Amniotic epithelial cell (primary cell): ENCODE measurements around the gene COL6A1.

Source experiments
- DNase-seq: peaks from one replicate; pipeline ENCODE4 v3.0.0-alpha.2; 2010; ENCODE audit warnings: low read depth

Gene COL6A1

GRCh38 chr21:45994086-45994661, 12.6 kb downstream of the COL6A1 start:
- no peak for DNase-seq

GRCh38 chr21:45994759-45995685, 13.5 kb downstream of the COL6A1 start:
- DNase-seq = no peak

GRCh38 chr21:45995686-45996179, 14.2 kb downstream of the COL6A1 start:
- peak; percentile 28 for DNase-seq

- DNase-seq = no peak
These were observed 15.0 kb downstream of the COL6A1 start for GRCh38 chr21:45996311-45997204.

- no peak for DNase-seq
These were observed 15.6 kb downstream of the COL6A1 start for GRCh38 chr21:45997205-45997494.

- DNase-seq = no peak
These were observed 16.1 kb downstream of the COL6A1 start for GRCh38 chr21:45997495-45998275.

GRCh38 chr21:45998276-45998701, 16.7 kb downstream of the COL6A1 start:
- DNase-seq = no peak

- DNase-seq = no peak
These were observed 17.5 kb downstream of the COL6A1 start for GRCh38 chr21:45998871-45999580.

- no peak for DNase-seq
These were observed 18.1 kb downstream of the COL6A1 start for GRCh38 chr21:45999581-46000181.

GRCh38 chr21:46000182-46000730, 18.7 kb downstream of the COL6A1 start:
- no peak for DNase-seq

- DNase-seq = no peak
These were observed 19.4 kb downstream of the COL6A1 start for GRCh38 chr21:46000731-46001641.

- DNase-seq = no peak
These were observed 20.5 kb downstream of the COL6A1 start for GRCh38 chr21:46001821-46002681.

- DNase-seq = no peak
These were observed 21.4 kb downstream of the COL6A1 start for GRCh38 chr21:46002841-46003574.

- no peak for DNase-seq
These were observed 22.0 kb downstream of the COL6A1 start for GRCh38 chr21:46003575-46004007.

GRCh38 chr21:46004168-46004861, 22.7 kb downstream of the COL6A1 start:
- DNase-seq = no peak

GRCh38 chr21:46005081-46005480, 23.5 kb downstream of the COL6A1 start:
- DNase-seq = no peak

GRCh38 chr21:46005481-46005881, 23.9 kb downstream of the COL6A1 start:
- no peak for DNase-seq
